Measurements from ENCODE around the gene ACTR3. TPM values are rescaled to one million over a fixed set of nuclear protein-coding genes. Genes with fewer than 3 reads are reported as not detected.

Gene ACTR3
- total RNA-seq, 2 donors from 2014 or later = 490 to 497 TPM

DNA sequence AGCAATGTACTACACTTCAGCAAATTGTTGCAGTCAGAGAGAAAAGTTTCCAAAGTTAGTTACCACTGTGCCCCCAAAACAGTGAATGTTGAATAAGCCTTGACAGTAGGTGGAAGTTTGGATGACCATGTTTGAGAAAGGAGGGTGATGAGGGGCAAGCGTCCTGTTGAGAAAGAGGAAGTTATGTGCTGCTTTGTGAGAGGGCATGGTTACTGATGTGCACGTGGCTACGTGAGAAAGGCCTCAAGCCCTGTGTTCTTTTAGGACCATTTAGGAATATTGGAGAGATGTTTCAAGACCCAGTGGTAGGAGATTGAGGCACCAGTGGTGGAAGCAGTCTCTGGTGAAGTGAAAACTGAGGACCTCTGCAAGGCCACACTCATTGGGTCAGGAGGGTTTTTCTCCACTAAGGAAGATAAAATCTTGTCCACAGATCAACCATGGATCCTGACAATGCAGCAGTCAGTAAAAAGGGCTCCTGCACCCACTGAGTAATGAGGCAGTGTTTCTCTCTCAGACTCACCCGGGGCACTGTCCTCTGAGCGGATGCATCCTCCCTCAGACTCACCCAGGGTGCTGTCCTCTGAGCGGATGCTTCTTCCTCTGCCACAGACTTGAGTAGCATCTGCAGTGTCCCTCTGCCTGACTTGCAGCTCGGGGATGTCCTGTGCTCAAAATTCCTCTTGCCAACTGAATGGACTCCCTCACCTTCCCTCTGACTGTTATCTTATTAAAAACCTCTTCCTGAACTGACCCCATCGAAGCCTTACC, 34.7 kb upstream of the ACTR3 start:
- no peak overlapping the region for H3K27ac Mint-ChIP-seq
- no peak overlapping the region for H3K4me3 Mint-ChIP-seq
- no peak for ATAC-seq (replicated peaks in 1 of 2)
- H3K9me3 Mint-ChIP-seq = no peaks in the 10 kb centered on the region
- H3K27me3 Mint-ChIP-seq (ENCODE audit: low read depth) = no peaks in the 10 kb centered on the region
- DNase-seq = no peak
- peaks cover 23% of the 10 kb centered on the region for H3K4me1 Mint-ChIP-seq (ENCODE audit: low read depth)
- peaks cover 0 to 2% of the 10 kb centered on the region in 2 donors for H3K36me3 Mint-ChIP-seq (ENCODE audit: insufficient read depth in 2 of 2)

GRCh38 chr2:113857464-113857863, 32.4 kb upstream of the ACTR3 start:
- H3K4me1 Mint-ChIP-seq (ENCODE audit: low read depth) = peaks cover 12% of the 10 kb centered on the region
- no peak for DNase-seq

GRCh38 chr2:113858764-113859163, 31.1 kb upstream of the ACTR3 start:
- H3K27me3 Mint-ChIP-seq (ENCODE audit: low read depth) = no peaks in the 10 kb centered on the region
- H3K36me3 Mint-ChIP-seq (ENCODE audit: insufficient read depth in 2 of 2) = peaks cover 0 to 2% of the 10 kb centered on the region in 2 donors
- H3K27ac Mint-ChIP-seq = no peak overlapping the region
- no peak overlapping the region for H3K4me3 Mint-ChIP-seq
- no peak for ATAC-seq (replicated peaks in 1 of 2)
- H3K4me1 Mint-ChIP-seq (ENCODE audit: low read depth) = peaks cover 13% of the 10 kb centered on the region
- no peak for DNase-seq
- no peaks in the 10 kb centered on the region for H3K9me3 Mint-ChIP-seq

More at GRCh38 chr2:113857464-113857863, 32.4 kb upstream of the ACTR3 start:
- Mint-ChIP-seq H3K27ac (no peak overlapping the region), H3K36me3 (ENCODE audit: insufficient read depth in 2 of 2) (peaks cover 0 to 2% of the 10 kb centered on the region in 2 donors), H3K4me3 (no peak overlapping the region), H3K27me3 (ENCODE audit: low read depth) (no peaks in the 10 kb centered on the region), H3K9me3 (no peaks in the 10 kb centered on the region)
- no peak for ATAC-seq (replicated peaks in 1 of 2)

DNA sequence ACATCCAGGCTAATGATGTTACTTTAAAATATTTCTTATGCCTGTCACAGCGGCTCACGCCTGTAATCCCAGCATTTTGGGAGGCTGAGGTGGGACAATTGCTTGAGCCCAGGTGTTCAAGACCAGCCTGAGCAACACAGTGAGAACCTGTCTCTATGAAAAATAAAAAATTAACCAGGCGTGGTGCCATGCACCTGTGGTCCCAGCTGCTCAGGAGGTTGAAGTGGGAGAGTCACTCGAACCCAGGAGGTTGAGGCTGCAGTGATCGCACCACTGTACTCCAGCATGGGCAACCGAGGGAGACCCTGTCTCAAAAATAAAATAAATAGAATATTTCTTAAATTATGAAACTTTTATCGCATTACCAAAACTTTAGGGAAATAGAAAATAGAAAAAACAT, 28.1 kb upstream of the ACTR3 start:
- Mint-ChIP-seq H3K9me3 (no peaks in the 10 kb centered on the region), H3K36me3 (ENCODE audit: insufficient read depth in 2 of 2) (peaks cover 0 to 2% of the 10 kb centered on the region in 2 donors), H3K27me3 (ENCODE audit: low read depth) (no peaks in the 10 kb centered on the region), H3K27ac (no peak overlapping the region), H3K4me3 (no peak overlapping the region), H3K4me1 (ENCODE audit: low read depth) (peaks cover 9% of the 10 kb centered on the region)
- ATAC-seq (replicated peaks in 1 of 2) (no peak), DNase-seq (no peak)

DNA sequence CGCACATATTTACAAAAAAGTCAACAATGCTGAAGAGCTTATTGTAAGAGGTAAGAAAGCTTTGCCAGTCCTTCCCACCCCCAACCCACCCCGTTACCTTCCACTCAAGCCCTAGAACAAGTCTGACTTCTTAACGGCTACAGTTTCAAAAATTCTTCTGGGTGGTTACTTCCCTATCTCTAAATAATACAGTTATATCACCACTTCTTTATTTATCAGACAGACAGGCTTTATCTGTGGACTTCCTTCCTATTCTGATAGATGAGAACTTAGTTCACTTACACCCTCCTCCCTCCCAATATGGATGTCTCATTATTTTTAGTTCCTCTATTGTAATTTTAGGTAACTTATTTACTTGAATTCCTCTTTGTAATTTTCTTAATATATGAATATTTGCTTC, 26.7 kb upstream of the ACTR3 start:
- H3K27ac Mint-ChIP-seq = no peak overlapping the region
- no peaks in the 10 kb centered on the region for H3K9me3 Mint-ChIP-seq
- DNase-seq = no peak
- no peak overlapping the region for H3K4me3 Mint-ChIP-seq
- no peaks in the 10 kb centered on the region for H3K27me3 Mint-ChIP-seq (ENCODE audit: low read depth)
- H3K36me3 Mint-ChIP-seq (ENCODE audit: insufficient read depth in 2 of 2) = peaks cover 0 to 2% of the 10 kb centered on the region in 2 donors
- peaks cover 7% of the 10 kb centered on the region for H3K4me1 Mint-ChIP-seq (ENCODE audit: low read depth)
- ATAC-seq (replicated peaks in 1 of 2) = no peak

- H3K27ac Mint-ChIP-seq = peak overlapping the region; percentile 15
- no peak overlapping the region for H3K4me3 Mint-ChIP-seq
- H3K4me1 Mint-ChIP-seq (ENCODE audit: low read depth) = peaks cover 11% of the 10 kb centered on the region
- DNase-seq (no peak), ATAC-seq (replicated peaks in 1 of 2) (no peak)
- no peaks in the 10 kb centered on the region for H3K27me3 Mint-ChIP-seq (ENCODE audit: low read depth)
- no peaks in the 10 kb centered on the region for H3K36me3 Mint-ChIP-seq (ENCODE audit: insufficient read depth in 2 of 2)
- no peaks in the 10 kb centered on the region for H3K9me3 Mint-ChIP-seq
These were observed 22.3 kb upstream of the ACTR3 start for GRCh38 chr2:113867571-113867970.

GRCh38 chr2:113869253-113869652, 20.6 kb upstream of the ACTR3 start:
- DNase-seq (no peak), ATAC-seq (replicated peaks in 1 of 2) (no peak)
- H3K36me3 Mint-ChIP-seq (ENCODE audit: insufficient read depth in 2 of 2) = peaks cover 0 to 8% of the 10 kb centered on the region in 2 donors
- no peak overlapping the region for H3K4me3 Mint-ChIP-seq
- H3K9me3 Mint-ChIP-seq = no peaks in the 10 kb centered on the region
- H3K27me3 Mint-ChIP-seq (ENCODE audit: low read depth) = no peaks in the 10 kb centered on the region
- no peak overlapping the region for H3K27ac Mint-ChIP-seq
- H3K4me1 Mint-ChIP-seq (ENCODE audit: low read depth) = peaks cover 20% of the 10 kb centered on the region

- no peak for DNase-seq
- Mint-ChIP-seq H3K27me3 (ENCODE audit: low read depth) (no peaks in the 10 kb centered on the region), H3K4me1 (ENCODE audit: low read depth) (peaks cover 41% of the 10 kb centered on the region), H3K36me3 (ENCODE audit: insufficient read depth in 2 of 2) (peaks cover 0 to 11% of the 10 kb centered on the region in 2 donors), H3K27ac (no peak overlapping the region), H3K4me3 (no peak overlapping the region), H3K9me3 (no peaks in the 10 kb centered on the region)
- ATAC-seq (replicated peaks in 1 of 2) = no peak
These were observed 17.7 kb upstream of the ACTR3 start for GRCh38 chr2:113872201-113872600.

- H3K4me1 Mint-ChIP-seq (ENCODE audit: low read depth) = peaks cover 48% of the 10 kb centered on the region
These were observed 16.0 kb upstream of the ACTR3 start for GRCh38 chr2:113873867-113874266.

GRCh38 chr2:113875135-113875534, 14.8 kb upstream of the ACTR3 start:
- Mint-ChIP-seq H3K27ac (no peak overlapping the region), H3K4me3 (no peak overlapping the region), H3K27me3 (ENCODE audit: low read depth) (no peaks in the 10 kb centered on the region), H3K9me3 (no peaks in the 10 kb centered on the region), H3K36me3 (ENCODE audit: insufficient read depth in 2 of 2) (peaks cover 6 to 16% of the 10 kb centered on the region in 2 donors), H3K4me1 (ENCODE audit: low read depth) (peaks cover 53% of the 10 kb centered on the region)
- ATAC-seq (replicated peaks in 1 of 2) (no peak), DNase-seq (no peak)

More at GRCh38 chr2:113873867-113874266, 16.0 kb upstream of the ACTR3 start:
- DNase-seq (no peak), ATAC-seq (replicated peaks in 1 of 2) (no peak)
- no peak overlapping the region for H3K4me3 Mint-ChIP-seq
- no peaks in the 10 kb centered on the region for H3K27me3 Mint-ChIP-seq (ENCODE audit: low read depth)
- H3K27ac Mint-ChIP-seq = peak overlapping the region; percentile 55
- peaks cover 5 to 14% of the 10 kb centered on the region in 2 donors for H3K36me3 Mint-ChIP-seq (ENCODE audit: insufficient read depth in 2 of 2)
- no peaks in the 10 kb centered on the region for H3K9me3 Mint-ChIP-seq

GRCh38 chr2:113876503-113877387, 13.1 kb upstream of the ACTR3 start:
- no peaks in the 10 kb centered on the region for H3K27me3 Mint-ChIP-seq (ENCODE audit: low read depth)
- ATAC-seq (replicated peaks in 1 of 2) = peak; percentile 92 to 94
- H3K9me3 Mint-ChIP-seq = no peaks in the 10 kb centered on the region
- H3K36me3 Mint-ChIP-seq (ENCODE audit: insufficient read depth in 2 of 2) = peaks cover 6 to 18% of the 10 kb centered on the region in 2 donors
- H3K4me1 Mint-ChIP-seq (ENCODE audit: low read depth) = peaks cover 61% of the 10 kb centered on the region
- peak overlapping the region; percentile 91 for H3K27ac Mint-ChIP-seq
- peak; percentile 84 to 87 for DNase-seq
- peak overlapping the region; percentile 35 to 74 for H3K4me3 Mint-ChIP-seq

DNA sequence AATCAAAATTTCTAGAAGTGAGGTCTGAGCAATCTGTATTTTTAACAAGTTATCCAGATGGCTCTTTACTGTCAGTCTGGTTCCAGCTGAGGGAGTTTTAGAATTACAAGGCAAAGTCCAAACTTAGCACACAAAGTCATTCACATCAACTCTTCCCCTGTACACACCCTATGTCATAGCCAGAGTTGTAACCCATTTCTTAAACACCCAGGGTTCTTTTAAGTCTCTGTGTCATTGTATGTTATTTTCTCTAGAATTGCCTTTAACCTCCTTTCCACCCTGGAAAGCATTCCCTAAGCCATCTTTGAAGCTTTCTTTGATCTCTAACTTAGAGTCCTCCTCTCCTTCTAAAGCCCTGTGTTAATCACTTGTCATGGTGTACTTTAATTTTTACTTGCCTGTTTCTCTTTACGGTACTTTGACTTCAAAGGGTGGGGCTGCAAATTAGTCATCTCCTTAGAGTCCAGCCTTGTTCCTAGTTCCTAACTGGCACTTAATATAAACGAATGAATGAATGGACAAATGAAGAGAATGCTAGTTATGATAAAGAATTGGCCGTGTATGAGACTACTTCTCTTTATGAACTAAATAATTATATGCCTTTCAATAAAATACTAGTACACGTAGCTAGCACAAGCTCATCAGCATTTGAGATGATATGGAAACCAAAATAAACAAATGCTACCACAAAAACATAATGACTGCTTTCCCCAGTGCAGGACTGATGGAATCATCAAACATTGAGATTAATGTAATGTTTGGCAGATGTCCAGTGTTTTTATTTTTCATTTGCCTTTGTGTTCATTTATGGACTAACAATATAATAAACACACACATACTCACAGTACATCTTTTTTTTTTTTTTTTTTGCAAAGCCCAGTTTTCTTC, 11.9 kb upstream of the ACTR3 start:
- Mint-ChIP-seq H3K27ac (peak overlapping the region; percentile 91), H3K27me3 (ENCODE audit: low read depth) (no peaks in the 10 kb centered on the region), H3K4me3 (peak overlapping the region; percentile 35 to 74), H3K4me1 (ENCODE audit: low read depth) (peaks cover 61% of the 10 kb centered on the region), H3K9me3 (no peaks in the 10 kb centered on the region), H3K36me3 (ENCODE audit: insufficient read depth in 2 of 2) (peaks cover 7 to 20% of the 10 kb centered on the region in 2 donors)
- ATAC-seq (replicated peaks in 1 of 2) (peak in 1 of 2 donors; percentile 30), DNase-seq (no peak)

Data from activated T-cell treated with anti-CD3 and anti-CD28 coated beads, Interleukin-2, amount 50 U/mL, for 72 hours (primary cell).